Right atrium auricular region (tissue), 2 donors: Measurements from ENCODE around the gene TSKS. TPM values are rescaled to one million over a fixed set of nuclear protein-coding genes. Genes with fewer than 3 reads are reported as not detected.

Source experiments
- DNase-seq: peaks from one replicate; pipeline ENCODE4 v3.0.0-alpha.2; 2019; ENCODE audit warnings: low spot score
- H3K27ac ChIP-seq, 2 donors: fragments of 200-600 bp; sonication (generic); 1 replicate in 1 of 2; 2 replicates in 1 of 2; pipeline ENCODE4 v1.5.1; 2016 to 2019
- H3K27me3 ChIP-seq, 2 donors: fragments of 200-600 bp; sonication (generic); one replicate each; pipeline versions ENCODE4 v1.5.1 to v1.6.0; 2017 to 2019
- H3K36me3 ChIP-seq: fragments of 200-600 bp; sonication (generic); one replicate; pipeline ENCODE4 v1.5.1; 2016
- H3K4me1 ChIP-seq, 2 donors: fragments of 200-600 bp; sonication (generic); one replicate each; pipeline versions ENCODE4 v1.5.1 to v1.6.0; 2017 to 2019
- H3K4me3 ChIP-seq, 2 donors: fragments of 200-600 bp; sonication (generic); 1 replicate in 1 of 2; 2 replicates in 1 of 2; pipeline ENCODE4 v1.5.1; 2017 to 2019; ENCODE audit warnings: mild to moderate bottlenecking in 1 of 2, moderate library complexity in 1 of 2
- H3K9me3 ChIP-seq, 2 donors: fragments of 200-600 bp; sonication (generic); one replicate each; pipeline ENCODE4 v1.5.1; 2019
- CTCF ChIP-seq, 2 donors: fragments of 200-600 bp; sonication (generic); IDR thresholded peaks; one replicate each; pipeline ENCODE4 v1.5.1; 2019; ENCODE audit warnings: antibody characterized with exemption in 2 of 2
- total RNA-seq, 2 donors: library from RNA; depleted of rRNA; stranded (reverse); fragments of >200 nt; gene quantifications; one replicate each; pipeline ENCODE4 v1.1.0, GENCODE V29; 2016

Gene TSKS
- total RNA-seq, 2 donors from 2014 or later: 0.28 to 0.96 TPM

- TF ChIP-seq CTCF (IDR thresholded peaks at IDR 0.05): no peak
- no peaks in the 10 kb centered on the region for H3K36me3 ChIP-seq
- H3K9me3 ChIP-seq: no peaks in the 10 kb centered on the region
- no peaks in the 10 kb centered on the region for H3K4me1 ChIP-seq
- no peak overlapping the region for H3K27ac ChIP-seq
- DNase-seq: no peak
- no peak overlapping the region for H3K4me3 ChIP-seq
- H3K27me3 ChIP-seq: no peaks in the 10 kb centered on the region
These were observed 18.1 kb downstream of the TSKS start for GRCh38 chr19:49744946-49745381.

GRCh38 chr19:49741210-49741844, 21.8 kb downstream of the TSKS start:
- Histone ChIP-seq H3K27ac (no peak overlapping the region), H3K4me1 (no peaks in the 10 kb centered on the region), H3K4me3 (no peak overlapping the region), H3K9me3 (no peaks in the 10 kb centered on the region), H3K27me3 (no peaks in the 10 kb centered on the region), H3K36me3 (no peaks in the 10 kb centered on the region)
- DNase-seq: no peak
- TF ChIP-seq CTCF (IDR thresholded peaks at IDR 0.05): no peak

- no peak for DNase-seq
- Histone ChIP-seq H3K4me3 (no peak overlapping the region), H3K27ac (no peak overlapping the region), H3K27me3 (no peaks in the 10 kb centered on the region), H3K9me3 (no peaks in the 10 kb centered on the region), H3K4me1 (no peaks in the 10 kb centered on the region), H3K36me3 (no peaks in the 10 kb centered on the region)
- no peak for TF ChIP-seq CTCF (IDR thresholded peaks at IDR 0.05)
These were observed 23.2 kb downstream of the TSKS start for GRCh38 chr19:49739933-49740332.

GRCh38 chr19:49739098-49739497, 24.0 kb downstream of the TSKS start:
- DNase-seq: no peak

GRCh38 chr19:49738268-49738667, 24.8 kb downstream of the TSKS start:
- TF ChIP-seq CTCF (IDR thresholded peaks at IDR 0.05): no peak
- no peak overlapping the region for H3K27ac ChIP-seq
- no peaks in the 10 kb centered on the region for H3K36me3 ChIP-seq

More at GRCh38 chr19:49739098-49739497, 24.0 kb downstream of the TSKS start:
- H3K4me3 ChIP-seq: no peak overlapping the region
- H3K4me1 ChIP-seq: no peaks in the 10 kb centered on the region
- H3K9me3 ChIP-seq: no peaks in the 10 kb centered on the region
- TF ChIP-seq CTCF (IDR thresholded peaks at IDR 0.05): no peak
- H3K27me3 ChIP-seq: no peaks in the 10 kb centered on the region
- H3K36me3 ChIP-seq: no peaks in the 10 kb centered on the region
- H3K27ac ChIP-seq: no peak overlapping the region

GRCh38 chr19:49730166-49730565, 32.9 kb downstream of the TSKS start:
- Histone ChIP-seq H3K4me3 (no peak overlapping the region), H3K27ac (no peak overlapping the region), H3K27me3 (no peaks in the 10 kb centered on the region), H3K4me1 (peaks cover 0 to 10% of the 10 kb centered on the region in 2 donors), H3K36me3 (no peaks in the 10 kb centered on the region), H3K9me3 (no peaks in the 10 kb centered on the region)
- no peak for TF ChIP-seq CTCF (IDR thresholded peaks at IDR 0.05)
- no peak for DNase-seq

More at GRCh38 chr19:49738268-49738667, 24.8 kb downstream of the TSKS start:
- DNase-seq: no peak
- Histone ChIP-seq H3K9me3 (no peaks in the 10 kb centered on the region), H3K4me3 (no peak overlapping the region), H3K27me3 (no peaks in the 10 kb centered on the region), H3K4me1 (no peaks in the 10 kb centered on the region)
